ENCODE measurements around the gene NABP1. TPM values are rescaled to one million over a fixed set of nuclear protein-coding genes. Genes with fewer than 3 reads are reported as not detected.
A peak's percentile ranks its signal among the peaks of the same experiment; 100 is the strongest.

The NABP1 gene
- total RNA-seq, 1 experiment from 2014 or later = 46.5 TPM

DNA sequence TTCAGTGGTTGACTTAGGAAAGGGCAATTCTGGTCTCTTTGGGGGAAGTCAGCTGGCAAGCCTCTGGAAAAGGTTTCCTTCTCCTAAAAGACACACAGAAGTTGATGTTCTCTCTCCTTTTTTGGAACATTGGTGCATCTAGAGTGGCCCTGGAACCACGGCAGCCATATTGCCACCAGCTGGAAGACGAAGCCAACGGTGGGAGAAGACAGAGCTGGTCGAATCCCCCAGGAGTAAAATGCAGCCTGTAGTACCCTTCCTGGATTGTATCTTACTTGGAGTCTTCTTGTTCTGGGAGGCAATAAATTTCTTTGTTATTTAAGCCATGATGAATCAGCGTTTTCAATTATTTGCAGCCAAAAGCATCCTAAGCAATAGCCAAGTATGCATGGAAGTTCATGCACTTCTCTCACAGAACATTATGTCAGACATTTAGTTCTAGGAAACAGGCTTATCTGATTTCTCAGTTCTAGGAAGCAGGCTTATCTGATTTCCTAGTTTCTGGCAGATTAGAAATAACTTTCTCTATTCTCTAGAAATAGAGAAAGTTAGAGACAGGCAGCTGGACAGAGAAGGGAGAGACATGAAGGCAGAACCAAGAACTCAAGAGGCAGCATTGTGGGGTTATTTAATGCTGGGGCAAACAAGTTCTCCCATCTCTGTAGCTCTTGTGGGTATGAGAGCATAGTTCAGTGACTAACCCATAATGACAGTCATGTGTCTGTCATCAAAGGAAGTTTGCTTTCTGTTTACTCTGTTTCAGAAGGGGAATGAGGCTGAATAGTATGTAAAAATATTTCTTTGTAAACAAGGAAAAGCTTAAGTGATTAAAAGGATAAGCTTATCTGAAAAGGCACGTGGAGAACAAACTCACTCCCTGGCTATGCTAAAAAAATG lies 40.5 kb upstream of the NABP1 start:
- Histone ChIP-seq H3K4me3 (peak overlapping the region; percentile 47), H3F3A (ENCODE audit: insufficient read depth, low read depth) (peaks cover 64% of the 10 kb centered on the region), H2AFZ (no peak overlapping the region), H3K9me3 (ENCODE audit: insufficient read depth, low read depth) (no peaks in the 10 kb centered on the region), H3K36me3 (ENCODE audit: low read depth) (no peaks in the 10 kb centered on the region), H3K79me2 (ENCODE audit: low read depth) (0 out of 2 replicates have a peak, but pooled peaks cover 4% of the 10 kb centered on the region), H3K9me2 (ENCODE audit: insufficient read depth) (no peaks in the 10 kb centered on the region), H3K4me1 (replicated peaks; ENCODE audit: insufficient read depth) (peaks cover 72% of the 10 kb centered on the region), H3K27ac (peak overlapping the region; percentile 100), H3K27me3 (ENCODE audit: insufficient read depth, low read depth) (no peaks in the 10 kb centered on the region), H3K4me2 (peak overlapping the region; percentile 84), H4K20me1 (ENCODE audit: insufficient read depth) (no peaks in the 10 kb centered on the region)
- DNase-seq = peak in 1 of 2 experiments; percentile 91
- intact Hi-C loops (cut with micrococcal nuclease; ENCODE audit: unreplicated experiment) = loop anchor here (1.0 to 5.0 kb wide), 5 partner anchors 15 to 230 kb away; no protein-coding TSS in a partner anchor
- BruUV-seq (replicated peaks) = TSS peak; percentile 73
- ChIA-PET POLR2A (ENCODE audit: unreplicated experiment) (interaction anchor here (0.5 to 1.5 kb wide), 8 partner anchors 15 to 209 kb away, joined by 3 to 61 read pairs (median 4); partner anchors contain the start of genes CAVIN2 and NABP1), CTCF (no interaction called here)
- TF ChIP-seq EZH2 (IDR thresholded peaks at IDR 0.05; ENCODE audit: low read depth) = no peak
- TF ChIP-seq, protein P1, sequence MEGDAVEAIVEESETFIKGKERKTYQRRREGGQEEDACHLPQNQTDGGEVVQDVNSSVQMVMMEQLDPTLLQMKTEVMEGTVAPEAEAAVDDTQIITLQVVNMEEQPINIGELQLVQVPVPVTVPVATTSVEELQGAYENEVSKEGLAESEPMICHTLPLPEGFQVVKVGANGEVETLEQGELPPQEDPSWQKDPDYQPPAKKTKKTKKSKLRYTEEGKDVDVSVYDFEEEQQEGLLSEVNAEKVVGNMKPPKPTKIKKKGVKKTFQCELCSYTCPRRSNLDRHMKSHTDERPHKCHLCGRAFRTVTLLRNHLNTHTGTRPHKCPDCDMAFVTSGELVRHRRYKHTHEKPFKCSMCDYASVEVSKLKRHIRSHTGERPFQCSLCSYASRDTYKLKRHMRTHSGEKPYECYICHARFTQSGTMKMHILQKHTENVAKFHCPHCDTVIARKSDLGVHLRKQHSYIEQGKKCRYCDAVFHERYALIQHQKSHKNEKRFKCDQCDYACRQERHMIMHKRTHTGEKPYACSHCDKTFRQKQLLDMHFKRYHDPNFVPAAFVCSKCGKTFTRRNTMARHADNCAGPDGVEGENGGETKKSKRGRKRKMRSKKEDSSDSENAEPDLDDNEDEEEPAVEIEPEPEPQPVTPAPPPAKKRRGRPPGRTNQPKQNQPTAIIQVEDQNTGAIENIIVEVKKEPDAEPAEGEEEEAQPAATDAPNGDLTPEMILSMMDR (conservative IDR thresholded peaks at IDR 0.05) = no peak

DNA sequence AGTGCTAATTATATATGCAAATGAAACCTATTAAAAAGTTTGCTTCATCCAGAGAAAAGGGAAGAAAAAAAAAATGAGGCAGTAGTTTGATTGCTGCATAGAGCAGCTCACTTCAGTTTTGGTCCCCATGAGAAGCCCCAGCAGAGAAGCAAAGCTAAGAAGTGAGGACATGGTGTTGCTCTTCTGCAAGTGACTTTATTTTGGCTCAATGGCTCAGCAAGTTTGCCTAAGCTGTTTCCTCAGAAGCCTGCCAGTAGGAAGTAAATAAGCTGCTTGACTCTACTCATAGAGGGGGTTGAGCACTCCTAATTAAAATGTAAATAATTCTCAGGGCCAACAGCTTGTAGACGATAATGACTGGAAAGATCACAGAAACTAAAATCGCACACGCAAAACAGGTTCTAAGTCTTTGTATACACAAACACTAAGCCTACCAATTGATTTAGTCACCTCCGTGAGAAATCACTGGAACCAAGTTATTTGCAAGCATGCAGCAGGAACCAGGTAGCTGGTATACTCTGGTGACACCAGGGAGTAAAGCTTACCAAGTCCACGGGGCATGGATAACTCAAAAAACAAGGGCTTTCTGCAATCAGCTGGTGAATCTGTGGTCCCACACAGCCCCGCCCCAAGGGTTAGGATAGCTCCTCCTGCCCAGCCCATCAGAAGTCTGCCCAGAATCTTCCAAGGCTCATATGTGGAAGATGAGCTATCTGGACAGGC lies 39.7 kb upstream of the NABP1 start:
- H3K9me3 ChIP-seq (ENCODE audit: insufficient read depth, low read depth) = no peaks in the 10 kb centered on the region
- no peak overlapping the region for H2AFZ ChIP-seq
- peak overlapping the region; percentile 84 for H3K4me2 ChIP-seq
- intact Hi-C loops (cut with micrococcal nuclease; ENCODE audit: unreplicated experiment) = loop anchor here (5.0 kb wide), 1 partner anchor 229 kb away; no protein-coding TSS in a partner anchor
- H3K9me2 ChIP-seq (ENCODE audit: insufficient read depth) = no peaks in the 10 kb centered on the region
- POLR2A ChIA-PET (ENCODE audit: unreplicated experiment) = interaction anchor here (0.5 to 1.5 kb wide), 10 partner anchors 16 to 167 kb away, joined by 3 to 61 read pairs (median 4); partner anchors contain the start of gene NABP1
- peaks cover 61% of the 10 kb centered on the region for H3F3A ChIP-seq (ENCODE audit: insufficient read depth, low read depth)
- TF ChIP-seq EZH2 (IDR thresholded peaks at IDR 0.05; ENCODE audit: low read depth) = no peak
- TF ChIP-seq, protein P1 (conservative IDR thresholded peaks at IDR 0.05) = 0 out of 2 replicates have a peak, but pooled peaks have one; percentile 17
- H3K27ac ChIP-seq = peak overlapping the region; percentile 100
- H3K36me3 ChIP-seq (ENCODE audit: low read depth) = no peaks in the 10 kb centered on the region
- BruUV-seq (replicated peaks) = no TSS peak
- peaks cover 64% of the 10 kb centered on the region for H3K4me1 ChIP-seq (replicated peaks; ENCODE audit: insufficient read depth)
- H3K27me3 ChIP-seq (ENCODE audit: insufficient read depth, low read depth) = no peaks in the 10 kb centered on the region
- peak overlapping the region; percentile 34 for H3K4me3 ChIP-seq
- no peaks in the 10 kb centered on the region for H4K20me1 ChIP-seq (ENCODE audit: insufficient read depth)
- CTCF ChIA-PET = interaction anchor here (0.5 to 0.6 kb wide), 2 partner anchors 38 to 72 kb away, joined by 5 to 6 read pairs; no protein-coding TSS in a partner anchor
- DNase-seq = peak in 1 of 2 experiments; percentile 95
- H3K79me2 ChIP-seq (ENCODE audit: low read depth) = 0 out of 2 replicates have a peak, but pooled peaks cover 4% of the 10 kb centered on the region

DNA sequence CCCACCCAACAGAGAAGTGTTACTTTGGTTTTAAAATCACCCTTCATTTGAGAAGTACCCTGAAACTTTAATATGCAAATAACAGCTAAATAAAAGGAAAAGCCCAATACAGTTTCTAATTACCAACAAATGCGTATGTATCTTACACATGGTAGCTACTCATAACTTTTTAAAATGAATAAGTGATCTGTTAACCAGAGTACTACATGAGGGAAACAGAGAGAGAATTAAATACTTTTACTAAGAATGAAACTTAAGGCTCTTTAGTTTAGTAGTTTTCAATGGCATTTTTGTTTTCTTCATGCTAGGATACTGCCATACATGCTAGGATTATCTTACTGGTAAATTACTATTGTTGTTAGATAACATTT lies 39.1 kb upstream of the NABP1 start:
- Histone ChIP-seq H3K9me2 (ENCODE audit: insufficient read depth) (no peaks in the 10 kb centered on the region), H3K79me2 (ENCODE audit: low read depth) (0 out of 2 replicates have a peak, but pooled peaks cover 4% of the 10 kb centered on the region), H2AFZ (no peak overlapping the region), H3K27ac (peak overlapping the region; percentile 100), H3K4me2 (peak overlapping the region; percentile 84), H3K4me1 (replicated peaks; ENCODE audit: insufficient read depth) (peaks cover 61% of the 10 kb centered on the region), H3F3A (ENCODE audit: insufficient read depth, low read depth) (peaks cover 59% of the 10 kb centered on the region), H3K27me3 (ENCODE audit: insufficient read depth, low read depth) (no peaks in the 10 kb centered on the region), H3K9me3 (ENCODE audit: insufficient read depth, low read depth) (no peaks in the 10 kb centered on the region), H4K20me1 (ENCODE audit: insufficient read depth) (no peaks in the 10 kb centered on the region), H3K36me3 (ENCODE audit: low read depth) (no peaks in the 10 kb centered on the region), H3K4me3 (peak overlapping the region; percentile 34; the same call in 1 of the 2 replicates)
- TF ChIP-seq EZH2 (IDR thresholded peaks at IDR 0.05; ENCODE audit: low read depth) = no peak
- TF ChIP-seq, protein P1 (conservative IDR thresholded peaks at IDR 0.05) = no peak
- POLR2A ChIA-PET (ENCODE audit: unreplicated experiment) = interaction anchor here (0.6 to 1.5 kb wide), 3 partner anchors 39 to 73 kb away, joined by 4 to 61 read pairs (median 6); partner anchors contain the start of gene NABP1
- CTCF ChIA-PET = interaction anchor here (0.5 to 0.6 kb wide), 2 partner anchors 37 to 73 kb away, joined by 5 to 6 read pairs; no protein-coding TSS in a partner anchor
- no peak for DNase-seq
- intact Hi-C loops (cut with micrococcal nuclease; ENCODE audit: unreplicated experiment) = loop anchor here (5.0 kb wide), 1 partner anchor 229 kb away; no protein-coding TSS in a partner anchor
- BruUV-seq (replicated peaks) = no TSS peak
